GM23338 (cell line): ENCODE measurements around the gene TTC27. TPM values are rescaled to one million over a fixed set of nuclear protein-coding genes. Genes with fewer than 3 reads are reported as not detected.

ENCODE experiments used
- ATAC-seq: fragments of 200-7000 bp; cut with Tn5 transposase; 3 replicates; pipeline ENCODE4 v1.9.1; 2020
- DNase-seq: peaks from one replicate; pipeline ENCODE4 v3.0.0-alpha.2; 2015; ENCODE audit warnings: low spot score
- H2AFZ ChIP-seq: fragments of 200-600 bp; sonication (generic); 2 replicates; pipeline ENCODE4 v1.8.0; 2016; ENCODE audit warnings: antibody characterized with exemption, mild to moderate bottlenecking, moderate library complexity
- H3F3A ChIP-seq: fragments of 200-600 bp; sonication (generic); replicated peaks from 2 replicates; pipeline ENCODE4 v1.8.0; 2017; ENCODE audit warnings: antibody characterized with exemption, mixed run types, low read depth
- H3K27ac ChIP-seq: fragments of 200-600 bp; sonication (generic); 2 replicates; pipeline ENCODE4 v1.6.1; 2016; ENCODE audit warnings: low read depth
- H3K27me3 ChIP-seq: fragments of 200-600 bp; sonication (generic); 2 replicates; pipeline ENCODE4 v1.8.0; 2016; ENCODE audit warnings: mild to moderate bottlenecking, mixed run types, moderate library complexity; ENCODE audit not compliant: insufficient read depth
- H3K36me3 ChIP-seq: fragments of 200-600 bp; sonication (generic); 2 replicates; pipeline ENCODE4 v1.8.0; 2016; ENCODE audit warnings: mild to moderate bottlenecking; ENCODE audit not compliant: insufficient read depth
- H3K4me1 ChIP-seq: fragments of 200-600 bp; sonication (generic); 2 replicates; pipeline ENCODE4 v1.8.0; 2016; ENCODE audit warnings: mild to moderate bottlenecking, moderate library complexity; ENCODE audit not compliant: insufficient read depth
- H3K4me2 ChIP-seq: fragments of 200-600 bp; sonication (generic); 2 replicates; pipeline ENCODE4 v1.7.1; 2017; ENCODE audit warnings: mixed run types
- H3K4me3 ChIP-seq: fragments of 200-600 bp; sonication (generic); 2 replicates; pipeline ENCODE4 v1.6.1; 2016; ENCODE audit warnings: mixed run types
- H3K79me2 ChIP-seq: fragments of 200-600 bp; sonication (generic); replicated peaks from 2 replicates; pipeline ENCODE4 v1.8.0; 2017; ENCODE audit warnings: mild to moderate bottlenecking; ENCODE audit not compliant: insufficient read depth
- H3K9me2 ChIP-seq: fragments of 200-600 bp; sonication (generic); 2 replicates; pipeline ENCODE4 v1.8.0; 2017; ENCODE audit not compliant: insufficient read depth
- H4K20me1 ChIP-seq: fragments of 200-600 bp; sonication (generic); replicated peaks from 2 replicates; pipeline ENCODE4 v1.8.0; 2017; ENCODE audit warnings: mild to moderate bottlenecking; ENCODE audit not compliant: insufficient read depth
- H3K27ac Mint-ChIP-seq: 2 replicates; pipeline ENCODE4 v1.8.0; 2020; ENCODE audit warnings: inconsistent platforms, mild to moderate bottlenecking, moderate library complexity, mixed read lengths
- H3K27me3 Mint-ChIP-seq: 3 replicates; pipeline ENCODE4 v1.8.0; 2022; ENCODE audit warnings: low read depth, mild to moderate bottlenecking, moderate library complexity, mixed read lengths, inconsistent platforms; ENCODE audit not compliant: insufficient read depth, poor library complexity
- H3K36me3 Mint-ChIP-seq: 3 replicates; pipeline ENCODE4 v1.8.0; 2021; ENCODE audit warnings: low read depth, mild to moderate bottlenecking, inconsistent platforms, moderate library complexity, mixed read lengths
- H3K4me1 Mint-ChIP-seq: 3 replicates; pipeline ENCODE4 v1.8.0; 2020; ENCODE audit warnings: mild to moderate bottlenecking, inconsistent platforms, mixed read lengths
- H3K4me3 Mint-ChIP-seq: 3 replicates; pipeline ENCODE4 v1.8.0; 2021; ENCODE audit warnings: moderate library complexity, mild to moderate bottlenecking, inconsistent platforms, mixed read lengths
- H3K9me3 Mint-ChIP-seq: 3 replicates; pipeline ENCODE4 v1.8.0; 2020; ENCODE audit warnings: moderate library complexity, mild to moderate bottlenecking, inconsistent platforms, mixed read lengths
- CREB1 ChIP-seq: fragments of 250-450 bp; sonication (Bioruptor Pico); IDR thresholded peaks from 2 replicates; pipeline ENCODE4 v1.5.0; 2020; ENCODE audit warnings: low read depth, mild to moderate bottlenecking, moderate library complexity
- CTCF ChIP-seq, 2 experiments: fragments of 200-600 bp in 1 of 2; sonication (generic) in 1 of 2; conservative IDR thresholded peaks; 2 replicates each; pipeline versions ENCODE4 v1.5.1 to v1.6.1; 2016 to 2017; ENCODE audit warnings: antibody characterized with exemption in 2 of 2, low read depth in 2 of 2, mild to moderate bottlenecking in 2 of 2, moderate library complexity in 1 of 2
- ETS1 ChIP-seq: IDR thresholded peaks from 2 replicates; pipeline ENCODE4 v1.6.1; 2016; ENCODE audit warnings: antibody characterized with exemption
- EZH2 ChIP-seq: fragments of 200-600 bp; sonication (generic); IDR thresholded peaks from one replicate; pipeline ENCODE4 v1.8.0; 2017; ENCODE audit warnings: antibody characterized with exemption, mild to moderate bottlenecking, low read depth; ENCODE audit not compliant: unreplicated experiment
- EZH2phosphoT487 ChIP-seq: fragments of 200-600 bp; sonication (generic); IDR thresholded peaks from one replicate; pipeline ENCODE4 v1.8.1; 2018; ENCODE audit warnings: antibody characterized with exemption; ENCODE audit not compliant: unreplicated experiment
- JUNB ChIP-seq: IDR thresholded peaks from one replicate; pipeline ENCODE4 v1.6.1; 2016; ENCODE audit warnings: antibody characterized with exemption; ENCODE audit not compliant: unreplicated experiment
- NANOG ChIP-seq: IDR thresholded peaks from 2 replicates; pipeline ENCODE4 v1.6.1; 2016; ENCODE audit warnings: antibody characterized with exemption, borderline replicate concordance
- POLR2AphosphoS5 ChIP-seq: IDR thresholded peaks from 2 replicates; pipeline ENCODE4 v1.6.1; 2016; ENCODE audit warnings: antibody characterized with exemption, low read depth
- REST ChIP-seq: IDR thresholded peaks from one replicate; pipeline ENCODE4 v1.6.1; 2018; ENCODE audit warnings: antibody characterized with exemption; ENCODE audit not compliant: unreplicated experiment
- STAT1 ChIP-seq: IDR thresholded peaks from one replicate; pipeline ENCODE4 v1.6.1; 2016; ENCODE audit warnings: antibody characterized with exemption; ENCODE audit not compliant: unreplicated experiment
- ZNF114 ChIP-seq: fragments of 250-450 bp; sonication (Bioruptor Pico); IDR thresholded peaks from 2 replicates; pipeline ENCODE4 v1.5.0; 2020; ENCODE audit warnings: mild to moderate bottlenecking, moderate library complexity
- ZNF331 ChIP-seq: fragments of 250-450 bp; sonication (Bioruptor Pico); IDR thresholded peaks from 2 replicates; pipeline ENCODE4 v1.5.0; 2020; ENCODE audit warnings: low read depth, mild to moderate bottlenecking, moderate library complexity
- ZNF462 ChIP-seq: fragments of 250-450 bp; sonication (Bioruptor Pico); IDR thresholded peaks from 2 replicates; pipeline ENCODE4 v1.5.0; 2020; ENCODE audit warnings: mild to moderate bottlenecking, moderate library complexity
- polyA plus RNA-seq: library from polyadenylated mRNA; unstranded; fragments of >200 nt; fragmentation: Nextera tagmentation; extraction: Ambion mirVana; gene quantifications from 2 replicates; pipeline ENCODE4 v1.2.1, GENCODE V29; 2016
- total RNA-seq: library from RNA; depleted of rRNA; stranded (reverse); fragments of >200 nt; shearing (Covaris generic); gene quantifications from 2 replicates; pipeline ENCODE4 v1.2.3, GENCODE V29; 2014

Gene TTC27
- total and polyA plus RNA-seq, 2 experiments from 2014 or later: 11.8 to 41.3 TPM

GRCh38 chr2:32748158-32748557 lies 120.3 kb downstream of the TTC27 start:
- DNase-seq (no peak), ATAC-seq (no peak)
- peaks cover 2% of the 10 kb centered on the region; the same call in 2 of the 3 replicates for H3K36me3 Mint-ChIP-seq
- no peak overlapping the region for H3K27ac Mint-ChIP-seq
- H3K9me2 ChIP-seq: no peaks in the 10 kb centered on the region
- H3K4me1 Mint-ChIP-seq: peaks cover 8% of the 10 kb centered on the region
- no peak overlapping the region for H3K4me2 ChIP-seq
- H3K27ac ChIP-seq: no peak overlapping the region
- H3K4me3 Mint-ChIP-seq: no peak overlapping the region
- TF ChIP-seq CTCF (conservative IDR thresholded peaks at IDR 0.05; ENCODE audit: low read depth in 2 of 2): no peak
- no peak for TF ChIP-seq ZNF114 (CRISPR knock-in tag)
- no peak for TF ChIP-seq ZNF331
- TF ChIP-seq JUNB: no peak
- TF ChIP-seq EZH2: no peak
- no peak for TF ChIP-seq POLR2AphosphoS5
- TF ChIP-seq CREB1 (CRISPR knock-in tag): no peak
- TF ChIP-seq REST: no peak
- no peak for TF ChIP-seq ZNF462
- TF ChIP-seq NANOG: no peak
- TF ChIP-seq ETS1: no peak
- no peak for TF ChIP-seq STAT1
- no peak for TF ChIP-seq EZH2phosphoT487
- no peaks in the 10 kb centered on the region for H4K20me1 ChIP-seq
- H3K27me3 ChIP-seq: no peaks in the 10 kb centered on the region
- no peaks in the 10 kb centered on the region for H3K36me3 ChIP-seq
- H3K27me3 Mint-ChIP-seq: no peaks in the 10 kb centered on the region
- H3F3A ChIP-seq: no peaks in the 10 kb centered on the region
- peaks cover 4% of the 10 kb centered on the region; the same call in 1 of the 3 replicates for H3K9me3 Mint-ChIP-seq
- H2AFZ ChIP-seq: no peak overlapping the region
- no peaks in the 10 kb centered on the region for H3K79me2 ChIP-seq
- H3K4me3 ChIP-seq: no peak overlapping the region
- H3K4me1 ChIP-seq: no peaks in the 10 kb centered on the region
